B cell (primary cell): ENCODE results near the gene PARD3B. TPM values are rescaled to one million over a fixed set of nuclear protein-coding genes. Genes with fewer than 3 reads are reported as not detected.

Experiments used
- ATAC-seq: fragments of 200-7000 bp; cut with Tn5 transposase; one replicate; pipeline ENCODE4 v1.10.0; 2021; ENCODE audit warnings: low read depth, mild to moderate bottlenecking, moderate number of reproducible peaks, moderate library complexity
- CTCF ChIA-PET: fragments of 350-600 bp; sonication (Branson Sonifier 250); formaldehyde crosslinking; loops from one replicate; lab custom pipeline; 2021; ENCODE audit warnings: antibody characterized with exemption, inconsistent platforms; lab: Charles Lee
- POLR2A ChIA-PET: fragments of 350-600 bp; sonication (Branson Sonifier 250); formaldehyde crosslinking; loops from one replicate; lab custom pipeline; 2021; ENCODE audit warnings: antibody characterized with exemption; lab: Charles Lee
- DNase-seq: peaks from one replicate; pipeline ENCODE4 v3.0.0; 2013
- H2AFZ ChIP-seq: 2 replicates; pipeline ENCODE4 v1.6.1; 2012; ENCODE audit warnings: mild to moderate bottlenecking, low read depth, low read length; ENCODE audit not compliant: insufficient read depth, poor library complexity, severe bottlenecking
- H3K27ac ChIP-seq, 2 donors: 1 replicate in 1 of 2; 2 replicates in 1 of 2; pipeline ENCODE4 v1.5.1; 2012 to 2013; ENCODE audit warnings: low read length in 2 of 2, mild to moderate bottlenecking in 2 of 2, moderate library complexity in 1 of 2
- H3K27me3 ChIP-seq, 4 experiments: fragments of 200-600 bp in 1 of 4; sonication (generic) in 1 of 4; replicated peaks in 1 of 4; 1 replicate in 2 of 4; 2 replicates in 2 of 4; pipeline versions ENCODE4 v1.6.1 to v1.7.0; 2013 to 2016; ENCODE audit warnings: low read length in 3 of 4, mild to moderate bottlenecking in 2 of 4, mixed read lengths in 1 of 4, moderate library complexity in 1 of 4; ENCODE audit not compliant: insufficient read depth in 4 of 4, control insufficient read depth in 3 of 4; ENCODE audit errors: control extremely low read depth in 1 of 4
- H3K36me3 ChIP-seq, 2 experiments: replicated peaks in 1 of 2; 1 replicate in 1 of 2; 2 replicates in 1 of 2; pipeline versions ENCODE4 v1.6.1 to v1.7.1; 2013; ENCODE audit warnings: low read length in 1 of 2; ENCODE audit not compliant: insufficient read depth in 2 of 2, control insufficient read depth in 1 of 2; ENCODE audit errors: control extremely low read depth in 1 of 2, extremely low read depth in 1 of 2
- H3K4me1 ChIP-seq, 2 donors: fragments of 200-600 bp in 1 of 2; sonication (generic) in 1 of 2; 1 replicate in 1 of 2; 2 replicates in 1 of 2; pipeline versions ENCODE4 v1.5.1 to v1.6.1; 2013 to 2017; ENCODE audit warnings: low read length in 2 of 2; ENCODE audit not compliant: control insufficient read depth in 2 of 2, insufficient read depth in 2 of 2
- H3K4me2 ChIP-seq: replicated peaks from 2 replicates; pipeline ENCODE3; 2012; ENCODE audit warnings: mild to moderate bottlenecking, low read depth, low read length; ENCODE audit not compliant: poor library complexity, severe bottlenecking
- H3K4me3 ChIP-seq, 5 experiments: fragments of 200-600 bp in 1 of 5; sonication (generic) in 1 of 5; 1 replicate in 3 of 5; 2 replicates in 2 of 5; pipeline versions ENCODE4 v1.5.1 to v1.7.0; 2011 to 2016; ENCODE audit warnings: low read length in 4 of 5, mild to moderate bottlenecking in 4 of 5, low read depth in 2 of 5, control low read depth in 1 of 5, moderate library complexity in 1 of 5; ENCODE audit not compliant: insufficient read depth in 1 of 5; ENCODE audit errors: control extremely low read depth in 1 of 5, extremely low read depth in 1 of 5
- H3K79me2 ChIP-seq: fragments of 200-600 bp; sonication (generic); one replicate; pipeline ENCODE4 v1.6.0; 2016; ENCODE audit warnings: low read length; ENCODE audit not compliant: control insufficient read depth, insufficient read depth
- H3K9ac ChIP-seq: fragments of 200-600 bp; sonication (generic); 2 replicates; pipeline ENCODE4 v1.6.1; 2017; ENCODE audit warnings: mild to moderate bottlenecking, low read length, moderate library complexity
- H3K9me3 ChIP-seq, 3 donors: one replicate each; pipeline versions ENCODE4 v1.6.1 to v1.7.1; 2013; ENCODE audit warnings: low read length in 2 of 3; ENCODE audit not compliant: control insufficient read depth in 2 of 3, insufficient read depth in 1 of 3; ENCODE audit errors: control extremely low read depth in 1 of 3
- H4K20me1 ChIP-seq: 2 replicates; pipeline ENCODE4 v1.6.0; 2012; ENCODE audit warnings: mild to moderate bottlenecking, low read length; ENCODE audit not compliant: insufficient read depth, control insufficient read depth, poor library complexity, severe bottlenecking
- H3K27ac Mint-ChIP-seq: one replicate; pipeline ENCODE4 v1.8.0; 2021; ENCODE audit warnings: mixed read lengths
- H3K27me3 Mint-ChIP-seq: one replicate; pipeline ENCODE4 v1.8.0; 2021; ENCODE audit warnings: mixed read lengths
- H3K4me1 Mint-ChIP-seq: one replicate; pipeline ENCODE4 v1.8.0; 2021; ENCODE audit warnings: mixed read lengths
- H3K4me3 Mint-ChIP-seq: one replicate; pipeline ENCODE4 v1.8.0; 2021; ENCODE audit warnings: mixed read lengths
- H3K9me3 Mint-ChIP-seq: one replicate; pipeline ENCODE4 v1.8.0; 2022; ENCODE audit warnings: mixed read lengths; ENCODE audit not compliant: insufficient read depth
- EZH2 ChIP-seq: IDR thresholded peaks from 2 replicates; pipeline ENCODE4 v1.6.1; 2012; ENCODE audit warnings: borderline replicate concordance, low read depth, mild to moderate bottlenecking, moderate library complexity, low read length; ENCODE audit not compliant: insufficient read depth, poor library complexity, severe bottlenecking
- WGBS: methylation state at CpG from one replicate; pipeline ENCODE4 v1.1.5; 2013; ENCODE audit warnings: missing lambda C conversion rate; ENCODE audit not compliant: insufficient coverage; 5-methylcytosine and 5-hydroxymethylcytosine counted together
- intact Hi-C: fragments of 100-400 bp; cut with micrococcal nuclease; formaldehyde crosslinking; loops from one replicate; pipeline ENCODE4 v1.10.0; 2022
- polyA plus RNA-seq: library from polyadenylated mRNA; depleted of rRNA; stranded (reverse); fragments of >200 nt; gene quantifications from 2 replicates; pipeline ENCODE4 v1.2.3, GENCODE V29; 2012
- total RNA-seq, 2 donors: library from RNA; stranded (reverse); fragments of 120-200 nt in 1 of 2; gene quantifications; 1 replicate in 1 of 2; 2 replicates in 1 of 2; pipeline versions ENCODE4 v1.2.3 to v1.2.4, GENCODE V29; 2013 to 2022
- TF ChIP-seq, protein P1 (sequence below): fragments of 200-600 bp; IDR thresholded peaks from one replicate; pipeline ENCODE4 v1.8.0; 2022; ENCODE audit warnings: antibody characterized with exemption, mild to moderate bottlenecking

The PARD3B gene
- total and polyA plus RNA-seq, 2 donors (not counting 1 experiment from before 2014, with no cell fraction given): not detected

DNA sequence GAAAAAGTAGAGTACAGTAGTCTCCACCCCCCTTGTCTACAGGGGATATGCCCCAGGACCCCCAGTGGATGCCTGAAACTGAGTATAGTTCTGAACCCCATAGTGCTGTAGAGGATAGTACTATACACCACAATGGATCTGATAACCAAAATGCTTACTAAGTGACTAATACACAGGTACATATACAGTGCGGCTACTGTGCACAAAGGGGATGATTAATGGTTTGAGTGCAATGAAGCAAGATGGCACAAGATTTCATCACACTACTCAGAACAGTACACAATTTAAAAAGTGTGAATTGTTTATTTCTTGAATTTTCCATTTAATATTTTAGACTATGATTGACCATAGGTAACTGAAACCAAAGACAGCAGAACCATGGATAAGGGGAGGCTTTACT, 690.2 kb downstream of the PARD3B start:
- Mint-ChIP-seq H3K9me3 (peaks cover 3% of the 10 kb centered on the region), H3K4me3 (no peak overlapping the region), H3K27ac (no peak overlapping the region), H3K27me3 (peaks cover 4% of the 10 kb centered on the region), H3K4me1 (no peaks in the 10 kb centered on the region)
- TF ChIP-seq, protein P1, sequence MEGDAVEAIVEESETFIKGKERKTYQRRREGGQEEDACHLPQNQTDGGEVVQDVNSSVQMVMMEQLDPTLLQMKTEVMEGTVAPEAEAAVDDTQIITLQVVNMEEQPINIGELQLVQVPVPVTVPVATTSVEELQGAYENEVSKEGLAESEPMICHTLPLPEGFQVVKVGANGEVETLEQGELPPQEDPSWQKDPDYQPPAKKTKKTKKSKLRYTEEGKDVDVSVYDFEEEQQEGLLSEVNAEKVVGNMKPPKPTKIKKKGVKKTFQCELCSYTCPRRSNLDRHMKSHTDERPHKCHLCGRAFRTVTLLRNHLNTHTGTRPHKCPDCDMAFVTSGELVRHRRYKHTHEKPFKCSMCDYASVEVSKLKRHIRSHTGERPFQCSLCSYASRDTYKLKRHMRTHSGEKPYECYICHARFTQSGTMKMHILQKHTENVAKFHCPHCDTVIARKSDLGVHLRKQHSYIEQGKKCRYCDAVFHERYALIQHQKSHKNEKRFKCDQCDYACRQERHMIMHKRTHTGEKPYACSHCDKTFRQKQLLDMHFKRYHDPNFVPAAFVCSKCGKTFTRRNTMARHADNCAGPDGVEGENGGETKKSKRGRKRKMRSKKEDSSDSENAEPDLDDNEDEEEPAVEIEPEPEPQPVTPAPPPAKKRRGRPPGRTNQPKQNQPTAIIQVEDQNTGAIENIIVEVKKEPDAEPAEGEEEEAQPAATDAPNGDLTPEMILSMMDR: no peak
- TF ChIP-seq EZH2: no peak
- Histone ChIP-seq H3K79me2 (no peaks in the 10 kb centered on the region), H3K4me3 (no peak overlapping the region), H2AFZ (no peak overlapping the region), H3K9ac (no peak overlapping the region), H3K4me2 (no peak overlapping the region), H3K4me1 (no peaks in the 10 kb centered on the region), H3K27ac (no peak overlapping the region), H3K9me3 (peaks cover 0 to 3% (median 0%) of the 10 kb centered on the region in 3 donors), H4K20me1 (no peaks in the 10 kb centered on the region), H3K27me3 (no peaks in the 10 kb centered on the region), H3K36me3 (no peaks in the 10 kb centered on the region)
- no peak for DNase-seq
- no CpG with 5 or more reads among the region's 1 CpG for WGBS
- no peak for ATAC-seq
- POLR2A ChIA-PET: no interaction called here
- CTCF ChIA-PET: no interaction called here
- intact Hi-C loops: no loop called here

DNA sequence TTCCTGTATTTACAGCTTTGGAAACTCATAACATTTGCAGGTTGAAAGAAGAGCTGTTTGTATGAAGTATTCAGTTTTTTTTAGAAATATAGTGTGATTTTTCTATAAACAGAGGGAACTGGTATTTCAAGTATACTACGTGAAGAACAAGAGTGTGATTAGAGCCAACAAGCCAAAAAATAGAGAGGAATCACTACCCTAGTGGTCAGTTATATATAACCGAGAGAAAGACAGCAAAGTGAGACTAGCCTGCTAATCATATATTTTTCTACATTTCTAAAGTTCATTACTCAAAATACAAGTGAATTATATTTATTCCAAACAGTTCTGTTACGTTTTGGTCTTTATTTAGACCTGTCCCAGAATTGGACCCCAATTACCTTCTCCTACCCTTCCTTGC, 692.2 kb downstream of the PARD3B start:
- Histone ChIP-seq H3K27ac (no peak overlapping the region), H3K27me3 (no peaks in the 10 kb centered on the region), H3K79me2 (no peaks in the 10 kb centered on the region), H3K9ac (no peak overlapping the region), H3K36me3 (no peaks in the 10 kb centered on the region), H3K4me1 (no peaks in the 10 kb centered on the region), H2AFZ (no peak overlapping the region), H3K4me2 (no peak overlapping the region), H4K20me1 (no peaks in the 10 kb centered on the region), H3K4me3 (no peak overlapping the region), H3K9me3 (no peaks in the 10 kb centered on the region)
- ChIA-PET POLR2A (no interaction called here), CTCF (no interaction called here)
- DNase-seq (no peak), ATAC-seq (no peak)
- no peak overlapping the region for H3K27ac Mint-ChIP-seq
- no peaks in the 10 kb centered on the region for H3K27me3 Mint-ChIP-seq
- WGBS: no CpG with 5 or more reads among the region's 3 CpGs
- TF ChIP-seq, protein P1: no peak
- TF ChIP-seq EZH2: no peak
- no peak overlapping the region for H3K4me3 Mint-ChIP-seq
- H3K9me3 Mint-ChIP-seq: no peaks in the 10 kb centered on the region
- no peaks in the 10 kb centered on the region for H3K4me1 Mint-ChIP-seq
- intact Hi-C loops: no loop called here
